ENCODE data around the gene OGA. TPM values are rescaled to one million over a fixed set of nuclear protein-coding genes. Genes with fewer than 3 reads are reported as not detected.

The OGA gene
- polyA plus RNA-seq (2014; cell fraction: cytosol; rRNA removed), result 47.3 and 51.7 TPM in 2 replicates
- 142 and 189 TPM in 2 replicates for polyA plus RNA-seq (2014; cell fraction: nucleus; rRNA removed)

DNA sequence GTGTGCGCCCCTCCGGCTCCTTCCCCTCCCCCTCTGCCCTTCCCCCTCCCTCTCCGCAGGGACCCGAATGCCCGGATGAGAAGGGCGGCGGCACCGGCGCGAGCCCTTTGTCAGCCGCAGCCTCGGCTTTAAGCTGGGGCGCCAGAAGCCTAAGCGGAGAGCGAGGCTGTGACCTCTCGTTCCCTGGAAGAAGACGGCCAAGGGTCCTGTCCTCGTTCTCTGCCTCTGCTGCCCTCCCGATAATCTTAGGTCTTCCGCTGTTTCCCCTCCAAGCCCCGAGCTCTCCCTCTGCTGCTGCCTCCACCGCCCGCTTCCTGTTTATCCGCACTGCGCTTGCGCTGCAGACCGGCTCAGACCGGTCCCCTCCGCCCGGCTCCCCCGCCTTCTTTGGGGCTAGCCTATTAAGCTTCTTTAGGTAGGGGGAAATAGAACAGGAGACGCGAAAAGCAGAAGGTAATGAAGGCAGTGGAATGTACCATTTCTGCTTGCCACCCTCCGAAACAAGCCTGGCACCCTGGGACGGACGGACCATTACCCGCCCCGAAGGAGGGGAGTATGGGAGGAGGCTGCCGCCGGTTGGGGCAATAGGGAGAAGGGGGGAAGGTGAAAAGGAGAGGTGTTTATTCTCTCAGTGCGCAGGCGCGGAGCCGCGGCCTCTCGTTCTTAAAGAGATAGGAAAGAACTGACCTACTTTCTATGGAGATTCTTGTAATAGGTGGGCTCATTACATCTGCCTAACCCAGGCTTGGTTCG, at the start of gene OGA:
OGA (minus strand) TSS at position 326 of the 753 bp plus-strand sequence. CDS start 422 bp downstream, outside the sequence.
- peak; percentile 100 for DNase-seq (ENCODE audit: low spot score)

DNA sequence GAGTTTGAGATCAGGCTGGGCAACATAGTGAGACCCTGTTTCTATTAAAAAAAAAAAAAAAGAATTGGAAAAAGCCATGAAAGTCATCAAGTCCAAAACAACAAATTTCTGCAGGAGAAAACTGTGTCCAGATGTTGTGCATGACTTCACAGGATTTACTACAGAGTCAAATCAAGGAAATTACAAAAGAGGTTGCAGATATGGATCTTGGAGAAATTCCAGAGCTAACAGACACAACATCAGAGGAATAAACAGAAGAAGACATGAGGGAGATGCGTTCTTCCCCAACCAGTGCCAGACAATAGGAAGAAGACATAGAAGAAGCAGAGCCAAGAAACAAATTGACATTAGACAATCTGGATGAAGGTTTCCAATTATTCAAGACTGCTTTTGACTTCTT, 49.7 kb upstream of the OGA start:
- DNase-seq (ENCODE audit: low spot score), result no peak

GRCh38 chr10:101859530-101859929, 41.3 kb upstream of the OGA start:
- no peak for DNase-seq (ENCODE audit: low spot score)

DNA sequence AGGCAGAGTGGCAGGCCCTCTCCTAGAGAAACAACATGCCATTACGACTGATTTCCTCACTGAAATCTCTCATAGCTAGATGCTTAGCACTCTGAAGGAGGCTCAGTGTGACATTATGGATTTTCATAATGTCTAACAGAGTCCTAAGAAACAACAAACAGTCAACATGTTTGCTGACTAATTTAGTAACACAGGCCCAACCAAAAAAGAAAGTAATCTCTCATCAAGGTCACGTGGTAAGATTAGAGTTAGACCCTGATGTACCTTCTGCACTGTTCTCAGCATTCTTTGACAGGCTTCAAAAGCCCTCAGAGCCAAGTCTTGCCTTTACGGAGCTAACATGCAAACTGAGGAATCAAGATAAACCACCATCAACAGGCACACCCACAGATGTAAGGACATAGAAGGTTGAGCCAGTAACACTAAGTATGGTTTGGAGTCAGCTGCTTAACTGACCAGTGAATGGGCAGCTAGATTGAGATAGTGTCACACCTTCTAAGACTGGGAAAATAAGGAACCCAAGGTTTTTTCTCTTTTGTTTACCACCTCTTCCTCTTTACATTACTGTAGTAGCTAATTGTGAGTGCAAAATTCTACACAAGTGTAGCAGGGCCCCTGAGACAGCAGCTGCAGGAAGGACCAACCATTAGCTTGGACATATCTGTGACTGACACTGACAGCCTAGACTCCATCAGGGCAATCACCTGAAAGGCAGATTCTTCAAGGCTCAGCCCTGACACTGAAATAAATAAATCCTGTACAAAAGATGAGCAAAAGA, 40.7 kb upstream of the OGA start:
- DNase-seq (ENCODE audit: low spot score), result no peak

GRCh38 chr10:101857802-101858476, 39.7 kb upstream of the OGA start:
- DNase-seq (ENCODE audit: low spot score), result no peak

GRCh38 chr10:101856626-101857025, 38.4 kb upstream of the OGA start:
- no peak for DNase-seq (ENCODE audit: low spot score)

DNA sequence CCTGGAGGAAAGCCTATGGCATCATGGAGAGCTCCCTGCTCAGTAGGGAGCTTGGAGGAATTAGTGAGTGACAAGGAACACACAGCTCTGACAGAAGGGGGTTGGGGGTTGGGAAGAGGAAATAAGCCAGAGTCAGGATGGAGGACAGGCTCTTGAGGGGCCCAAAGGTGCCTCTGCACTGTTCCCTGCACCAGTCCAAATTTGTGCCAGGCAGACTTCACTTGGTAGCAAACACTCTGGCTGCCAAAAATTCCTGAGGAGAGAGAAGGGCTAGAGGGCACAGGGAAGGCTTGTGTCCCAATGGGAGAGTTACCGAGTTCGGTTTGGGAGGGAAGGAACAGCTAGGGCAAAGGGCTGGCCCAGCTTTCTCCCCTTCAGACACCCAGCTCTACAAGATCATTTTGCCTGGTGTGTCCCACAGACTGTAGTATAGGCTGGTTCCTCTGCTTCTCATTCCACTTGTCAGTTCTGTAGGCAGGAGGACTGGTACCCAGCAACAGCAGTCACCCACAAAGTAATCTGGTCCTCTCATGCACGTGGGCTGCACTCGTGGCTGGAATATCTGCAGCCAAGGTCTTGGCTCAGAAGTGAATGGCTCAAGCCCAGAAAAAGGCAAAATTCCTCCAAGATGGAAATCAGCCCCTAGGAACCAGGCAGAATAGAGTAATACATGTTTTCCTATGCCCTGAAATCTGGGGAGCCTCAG, 33.3 kb upstream of the OGA start:
- no peak for DNase-seq (ENCODE audit: low spot score)

DNA sequence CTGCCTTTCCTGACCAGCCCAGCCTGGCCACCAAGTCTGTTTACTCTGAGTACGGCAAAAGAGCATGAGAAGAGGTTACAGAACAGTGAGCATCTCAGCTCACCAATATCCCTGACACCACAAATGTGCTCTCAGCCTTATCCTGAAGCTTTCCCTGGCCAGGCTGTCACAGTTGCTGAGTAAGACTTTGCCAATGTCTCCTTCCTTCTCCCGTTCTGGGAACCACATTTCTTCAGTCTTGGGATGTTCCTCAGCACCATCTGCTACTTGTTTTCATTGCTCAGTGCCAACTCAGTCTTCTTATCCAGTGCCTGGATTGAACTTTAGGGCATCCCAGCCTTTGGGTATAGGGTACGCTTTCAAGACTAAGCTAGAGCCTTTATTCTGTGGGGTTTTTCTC, 32.5 kb upstream of the OGA start:
- no peak for DNase-seq (ENCODE audit: low spot score)

DNA sequence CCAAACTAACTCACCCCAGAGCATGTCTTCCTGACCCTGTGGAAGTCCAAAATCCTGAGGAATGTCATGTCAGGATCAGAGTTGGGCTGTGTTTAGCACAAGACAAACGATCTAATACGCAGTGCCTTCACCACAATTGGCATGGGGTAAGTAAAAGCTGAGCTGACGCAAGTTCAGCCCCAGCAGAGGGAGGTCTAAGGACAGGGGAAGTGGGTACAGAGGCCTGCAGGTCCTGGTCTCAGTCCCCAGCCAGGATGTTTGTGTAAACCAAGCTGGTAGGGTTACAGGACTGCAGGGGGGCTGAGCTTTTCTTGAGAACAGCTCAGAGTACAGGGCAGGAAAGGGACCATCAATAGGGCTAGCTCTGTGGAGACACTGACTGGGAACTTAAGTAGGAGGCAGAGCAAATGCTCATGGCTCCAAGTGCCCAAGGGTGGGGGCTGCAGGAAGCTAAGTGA, 30.7 kb upstream of the OGA start:
- no peak for DNase-seq (ENCODE audit: low spot score)

DNA sequence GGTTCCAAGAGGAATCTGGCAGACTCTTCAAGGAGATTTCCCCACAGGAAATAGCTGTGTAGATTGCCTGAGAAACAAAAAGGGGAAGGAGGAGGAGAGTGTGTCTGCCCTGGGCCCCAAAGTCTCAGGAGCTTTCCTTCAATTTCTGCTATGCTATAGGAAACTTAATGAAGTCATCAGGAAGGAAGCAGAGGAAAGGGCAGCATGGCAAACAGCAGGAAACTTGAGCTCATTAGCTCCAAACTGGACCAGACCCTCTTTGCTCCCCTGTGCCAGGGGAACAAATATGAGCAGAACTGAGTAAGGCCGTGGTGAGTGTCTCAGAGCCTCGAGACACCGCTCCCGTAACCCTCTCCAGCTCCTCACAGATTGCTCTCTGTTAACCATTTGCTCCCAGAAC, 30.2 kb upstream of the OGA start:
- no peak for DNase-seq (ENCODE audit: low spot score)

DNA sequence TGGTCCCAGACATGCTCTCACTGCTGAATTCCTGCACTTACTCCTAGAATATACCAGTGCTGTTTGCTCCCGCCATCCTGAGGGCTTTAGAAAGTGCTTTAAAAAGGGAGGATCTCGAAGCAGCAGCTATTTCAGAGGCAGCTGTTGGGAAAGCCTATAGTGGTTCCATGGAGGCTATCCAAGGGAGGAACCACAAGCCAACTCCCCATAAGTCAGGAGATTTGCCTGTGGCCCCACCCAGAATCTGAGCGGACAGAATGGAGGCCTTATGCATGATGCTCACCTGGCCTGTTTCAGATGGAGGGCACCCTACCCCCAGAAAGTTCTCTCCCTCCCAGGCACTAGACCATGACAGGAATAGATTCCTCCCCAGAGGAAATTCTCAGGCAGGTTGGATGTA, 27.6 kb upstream of the OGA start:
- no peak for DNase-seq (ENCODE audit: low spot score)

GRCh38 chr10:101843032-101844021, 25.1 kb upstream of the OGA start, which contains the start of gene KCNIP2:
TSS of gene KCNIP2 (minus strand) at chr10:101843800. CDS start at chr10:101843568, 232 bp downstream.
- peak; percentile 74 for DNase-seq (ENCODE audit: low spot score)

- DNase-seq (ENCODE audit: low spot score), result no peak
Measured at GRCh38 chr10:101841826-101842225, 23.6 kb upstream of the OGA start.

DNA sequence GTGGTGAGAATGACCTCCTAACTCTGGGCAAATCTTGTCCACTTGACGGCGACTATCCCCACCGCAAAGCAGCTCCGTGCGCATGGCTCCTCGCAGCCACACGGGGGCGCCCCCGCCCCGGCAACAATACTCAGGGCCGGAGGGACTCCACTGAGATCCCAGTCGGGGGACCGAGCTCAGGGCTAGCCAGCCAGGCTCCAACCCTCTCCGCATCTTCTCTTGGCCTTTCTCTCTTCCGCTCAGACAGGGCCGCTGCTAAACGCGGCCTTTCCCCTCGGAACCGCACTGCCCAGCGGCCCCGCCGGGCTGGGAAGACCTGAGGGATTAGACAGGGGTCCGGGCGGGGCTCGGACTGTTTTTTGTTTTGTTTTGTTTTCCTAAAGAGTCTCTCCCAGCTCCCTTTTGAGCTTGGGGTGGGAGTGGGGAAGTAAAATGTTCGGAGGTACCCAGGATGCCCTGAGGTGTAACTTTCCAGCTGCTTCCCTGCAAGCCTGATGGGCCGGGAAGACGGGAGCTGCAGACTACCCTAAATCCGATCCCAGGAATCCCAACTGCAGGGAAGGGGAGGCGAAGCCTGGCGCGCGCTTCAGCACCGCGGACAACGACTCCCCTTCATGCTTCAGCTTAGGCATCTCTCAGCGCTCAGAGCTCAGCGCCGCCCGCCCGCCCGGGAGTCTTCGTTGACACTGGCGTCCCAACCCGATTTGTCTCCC, 22.7 kb upstream of the OGA start:
- DNase-seq (ENCODE audit: low spot score), result peak; percentile 72

GRCh38 chr10:101840102-101840684, 21.9 kb upstream of the OGA start:
- DNase-seq (ENCODE audit: low spot score), result no peak

- no peak for DNase-seq (ENCODE audit: low spot score)
Measured at GRCh38 chr10:101839416-101840063, 21.3 kb upstream of the OGA start.

DNA sequence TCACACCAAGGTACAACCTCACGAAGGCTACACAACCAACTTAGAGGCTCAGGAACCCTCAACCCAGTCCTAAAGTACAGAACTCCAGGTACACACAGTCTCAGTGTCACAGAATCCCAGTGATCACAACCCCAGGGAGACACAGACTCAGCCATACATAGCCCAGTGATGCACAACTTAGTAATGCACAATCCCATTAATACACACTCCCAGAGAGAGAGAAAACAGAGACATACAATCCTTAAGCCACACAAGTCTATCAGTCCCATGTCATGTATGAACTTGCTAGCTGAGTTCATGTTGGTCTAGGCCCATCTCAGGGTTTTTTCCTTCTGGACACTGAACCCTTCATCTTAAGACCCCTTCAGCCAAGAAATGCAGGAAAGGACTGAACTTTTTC, 20.8 kb upstream of the OGA start:
- DNase-seq (ENCODE audit: low spot score), result no peak

DNA sequence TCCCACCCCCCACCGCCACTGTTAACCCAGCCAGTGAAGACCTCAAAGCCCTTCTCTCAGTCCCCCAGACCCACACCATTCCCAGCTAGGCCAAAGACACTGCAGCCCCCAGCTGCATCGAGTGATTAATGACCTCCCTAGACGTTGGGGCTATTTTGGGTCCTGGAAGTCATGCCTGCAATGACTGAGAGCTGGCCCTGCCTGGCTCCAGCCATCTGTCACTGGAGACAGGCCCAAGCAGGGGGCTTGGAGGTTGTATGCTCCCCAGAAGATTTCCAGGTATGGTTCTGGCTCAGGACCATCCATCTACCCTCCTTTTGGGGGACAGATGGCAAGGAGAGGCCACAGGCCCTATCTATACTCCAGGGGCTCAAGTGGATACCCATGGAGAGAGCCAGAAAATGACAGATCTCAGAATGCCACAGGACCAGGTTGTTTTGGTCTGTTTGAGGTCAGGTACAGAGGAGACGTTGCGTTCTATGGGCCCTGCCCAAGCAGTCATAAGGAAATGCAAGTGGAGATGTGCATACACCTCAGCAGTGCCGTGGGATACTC, 20.2 kb upstream of the OGA start:
- DNase-seq (ENCODE audit: low spot score), result no peak
